ENCODE measurements around the gene TUBGCP3.

TUBGCP3 gene

DNA sequence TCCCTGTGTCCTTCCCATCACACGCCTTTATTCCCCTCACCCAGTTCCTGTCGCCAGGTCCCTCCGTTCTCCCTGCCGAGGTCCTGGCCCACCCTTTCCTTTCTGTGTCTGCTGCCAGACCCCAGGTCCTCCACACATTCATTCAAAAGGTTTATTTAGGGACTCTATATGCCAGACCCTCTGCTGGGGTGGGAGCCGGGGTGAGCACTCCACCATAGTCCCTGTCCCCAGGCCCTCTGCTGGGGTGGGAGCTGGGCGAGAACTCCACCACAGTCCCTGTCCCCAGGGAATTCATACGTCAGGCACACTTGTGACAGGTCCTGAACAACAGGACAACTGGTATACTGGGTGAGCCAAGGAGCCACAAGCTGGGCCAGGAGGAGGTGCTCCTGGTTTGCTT, 34.4 kb upstream of the TUBGCP3 start:
- no peak for DNase-seq (ENCODE audit: low spot score)
- TF ChIP-seq, protein P1, sequence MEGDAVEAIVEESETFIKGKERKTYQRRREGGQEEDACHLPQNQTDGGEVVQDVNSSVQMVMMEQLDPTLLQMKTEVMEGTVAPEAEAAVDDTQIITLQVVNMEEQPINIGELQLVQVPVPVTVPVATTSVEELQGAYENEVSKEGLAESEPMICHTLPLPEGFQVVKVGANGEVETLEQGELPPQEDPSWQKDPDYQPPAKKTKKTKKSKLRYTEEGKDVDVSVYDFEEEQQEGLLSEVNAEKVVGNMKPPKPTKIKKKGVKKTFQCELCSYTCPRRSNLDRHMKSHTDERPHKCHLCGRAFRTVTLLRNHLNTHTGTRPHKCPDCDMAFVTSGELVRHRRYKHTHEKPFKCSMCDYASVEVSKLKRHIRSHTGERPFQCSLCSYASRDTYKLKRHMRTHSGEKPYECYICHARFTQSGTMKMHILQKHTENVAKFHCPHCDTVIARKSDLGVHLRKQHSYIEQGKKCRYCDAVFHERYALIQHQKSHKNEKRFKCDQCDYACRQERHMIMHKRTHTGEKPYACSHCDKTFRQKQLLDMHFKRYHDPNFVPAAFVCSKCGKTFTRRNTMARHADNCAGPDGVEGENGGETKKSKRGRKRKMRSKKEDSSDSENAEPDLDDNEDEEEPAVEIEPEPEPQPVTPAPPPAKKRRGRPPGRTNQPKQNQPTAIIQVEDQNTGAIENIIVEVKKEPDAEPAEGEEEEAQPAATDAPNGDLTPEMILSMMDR (IDR thresholded peaks at IDR 0.05; ENCODE audit: extremely low read depth, missing control alignments), result no peak

DNA sequence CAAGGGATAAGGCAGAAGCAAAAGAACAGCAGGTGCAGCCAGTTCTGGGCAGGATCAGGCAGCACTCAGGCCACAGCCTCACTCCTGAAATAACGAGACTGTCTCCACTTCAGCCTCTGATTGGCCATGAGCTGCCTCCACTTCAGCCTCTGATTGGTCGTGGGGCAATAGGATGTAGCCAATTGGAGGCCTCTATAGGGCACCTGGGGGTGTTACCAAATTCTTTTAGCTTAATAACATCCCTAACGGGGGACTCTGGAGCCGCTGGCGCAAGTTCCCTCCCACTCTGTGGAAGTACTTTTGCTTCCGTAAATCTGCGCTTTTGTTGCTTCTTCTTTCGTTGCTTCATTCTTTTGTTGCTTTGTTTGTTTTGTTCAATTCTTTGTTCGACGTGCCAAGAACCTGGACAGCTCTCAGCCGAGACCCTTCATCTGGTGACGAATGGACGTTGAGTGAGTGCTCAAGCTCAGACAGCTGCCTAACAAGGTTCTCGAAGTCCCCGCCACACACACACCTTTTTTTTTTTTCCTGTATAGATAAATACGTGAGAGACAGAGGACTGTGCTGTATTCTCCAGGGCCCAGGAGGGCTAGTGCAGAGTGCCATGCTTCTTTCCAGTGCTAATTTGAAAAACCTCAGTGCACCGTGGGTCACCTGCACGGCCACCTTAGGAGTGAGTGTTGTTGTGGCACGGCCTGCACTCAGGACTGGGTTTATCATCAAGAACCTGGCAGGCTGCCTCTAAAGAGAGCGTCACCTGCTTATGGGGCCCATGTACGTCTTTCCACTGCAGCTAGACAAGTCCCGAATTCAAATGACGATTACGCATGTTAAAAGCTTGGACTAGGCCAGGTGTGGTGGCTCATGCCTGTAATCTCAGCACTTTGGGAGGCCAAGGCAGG, 32.0 kb upstream of the TUBGCP3 start:
- TF ChIP-seq, protein P1 (IDR thresholded peaks at IDR 0.05; ENCODE audit: extremely low read depth, missing control alignments), result no peak
- no peak for DNase-seq (ENCODE audit: low spot score)

DNA sequence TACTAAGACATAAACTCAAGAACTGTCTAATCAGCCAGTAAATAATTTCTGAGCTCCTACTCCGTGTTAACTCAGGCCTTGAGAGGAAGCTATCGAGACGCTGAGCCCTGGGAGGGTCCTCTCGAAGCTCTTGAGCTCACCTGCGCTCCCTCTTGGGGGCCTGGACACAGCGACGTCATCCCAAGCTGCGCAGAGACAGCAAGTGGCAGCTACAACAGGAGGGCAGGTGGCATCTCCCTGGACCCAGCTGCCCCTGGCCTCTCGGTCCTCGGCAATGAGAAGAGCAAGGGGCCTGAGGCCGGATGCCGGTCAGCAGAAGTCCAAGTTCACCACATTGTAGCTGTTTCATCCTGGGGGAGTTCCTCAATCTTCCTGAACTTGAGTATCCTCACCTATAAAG, 30.5 kb upstream of the TUBGCP3 start:
- TF ChIP-seq, protein P1 (IDR thresholded peaks at IDR 0.05; ENCODE audit: extremely low read depth, missing control alignments), result no peak

DNA sequence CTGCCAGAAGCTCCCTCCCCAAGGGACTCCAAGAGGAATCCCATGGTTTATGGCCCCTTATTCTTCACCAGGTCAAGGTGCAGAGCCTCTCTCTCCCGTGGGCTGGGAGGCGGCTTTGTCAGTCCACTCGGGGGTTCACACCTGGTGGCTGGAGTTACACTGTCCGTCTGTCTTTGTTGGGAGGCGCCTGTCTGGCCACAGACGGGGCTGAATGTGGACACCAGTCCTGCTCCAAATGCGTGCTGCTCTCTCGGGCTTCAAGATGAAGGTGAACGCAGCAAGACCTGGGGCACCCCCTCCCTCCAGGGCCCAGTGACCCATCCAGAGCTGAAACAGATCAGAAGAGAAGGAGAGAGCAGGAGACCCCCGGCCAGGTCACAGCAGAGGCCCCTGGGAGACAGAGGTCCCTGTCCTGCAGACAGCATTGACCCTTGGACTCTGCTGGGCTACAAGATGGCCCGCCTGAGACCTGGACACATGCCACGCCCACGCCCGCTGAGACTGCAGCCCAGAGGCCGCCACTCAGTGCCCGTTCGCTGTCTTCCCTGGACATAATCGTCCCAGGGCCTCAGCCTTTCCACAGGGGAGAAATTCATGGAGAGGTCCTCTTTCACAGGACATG, 29.9 kb upstream of the TUBGCP3 start:
- TF ChIP-seq, protein P1 (IDR thresholded peaks at IDR 0.05; ENCODE audit: extremely low read depth, missing control alignments), result no peak
- DNase-seq (ENCODE audit: low spot score), result no peak

More for the DNA sequence above, 30.5 kb upstream of the TUBGCP3 start:
- DNase-seq (ENCODE audit: low spot score), result no peak

DNA sequence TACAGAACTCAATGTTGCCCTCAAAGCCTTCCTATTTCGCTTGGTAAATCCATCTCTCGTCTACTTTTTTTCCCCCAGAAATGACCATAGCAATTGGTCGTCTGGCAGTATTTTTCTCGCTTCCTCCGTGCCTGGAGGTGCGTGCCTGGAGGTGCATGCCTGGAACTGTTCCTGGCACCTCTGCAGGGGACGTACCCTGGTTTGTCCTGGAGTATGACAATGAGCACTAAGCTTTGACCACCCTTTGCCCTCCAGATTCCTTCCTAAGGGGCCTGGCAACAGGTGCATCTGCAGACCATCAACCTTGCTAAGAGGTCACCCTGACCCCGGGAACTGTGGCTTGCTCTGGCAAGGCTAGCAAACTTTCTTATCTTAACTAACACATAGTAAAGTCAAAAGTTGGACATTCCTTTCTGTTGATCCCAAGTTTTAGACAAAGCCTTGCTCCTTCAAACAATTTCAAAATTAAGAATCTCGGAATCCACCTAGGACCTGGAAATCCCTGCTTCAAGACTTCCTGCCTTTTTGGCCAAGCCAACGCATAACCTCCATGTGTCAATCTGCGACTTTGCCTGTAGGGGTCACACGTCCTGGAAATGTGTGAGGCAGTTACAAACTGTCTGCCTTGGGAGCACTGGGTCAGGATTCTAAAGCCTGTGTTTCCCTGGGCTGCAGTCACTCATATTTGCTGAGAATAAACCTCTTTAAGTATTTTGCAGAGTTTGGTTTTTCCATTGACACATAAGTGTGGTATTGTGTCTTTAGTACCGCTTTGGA, 28.8 kb upstream of the TUBGCP3 start:
- DNase-seq (ENCODE audit: low spot score), result peak; percentile 68
- TF ChIP-seq, protein P1 (IDR thresholded peaks at IDR 0.05; ENCODE audit: extremely low read depth, missing control alignments), result peak; percentile 62

DNA sequence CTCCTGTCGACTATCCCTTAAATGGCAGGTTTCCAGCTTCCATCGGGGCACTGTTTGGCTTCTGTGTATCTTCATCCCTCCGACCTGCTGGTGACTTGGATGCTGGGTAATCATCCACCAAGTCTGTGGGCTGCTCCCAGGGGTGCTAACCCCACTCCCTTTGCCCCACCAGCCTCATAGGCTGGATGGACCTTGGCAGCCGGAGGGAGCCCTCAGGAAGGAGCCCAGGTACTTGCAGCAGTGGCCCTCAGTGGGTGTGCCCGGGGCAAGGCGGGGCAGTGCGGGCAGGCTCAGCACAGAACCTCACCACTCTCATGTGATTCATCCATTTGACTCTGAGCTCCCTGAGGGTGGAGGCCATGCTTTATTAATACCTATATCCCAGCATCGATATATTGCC, 27.4 kb upstream of the TUBGCP3 start:
- no peak for DNase-seq (ENCODE audit: low spot score)
- TF ChIP-seq, protein P1 (IDR thresholded peaks at IDR 0.05; ENCODE audit: extremely low read depth, missing control alignments), result no peak
